Measurements from ENCODE around the gene FIGN. TPM values are rescaled to one million over a fixed set of nuclear protein-coding genes. Genes with fewer than 3 reads are reported as not detected.

The FIGN gene
- total and polyA plus RNA-seq, 8 donors, result 4.9 to 8.2 (median 6.4) TPM

DNA sequence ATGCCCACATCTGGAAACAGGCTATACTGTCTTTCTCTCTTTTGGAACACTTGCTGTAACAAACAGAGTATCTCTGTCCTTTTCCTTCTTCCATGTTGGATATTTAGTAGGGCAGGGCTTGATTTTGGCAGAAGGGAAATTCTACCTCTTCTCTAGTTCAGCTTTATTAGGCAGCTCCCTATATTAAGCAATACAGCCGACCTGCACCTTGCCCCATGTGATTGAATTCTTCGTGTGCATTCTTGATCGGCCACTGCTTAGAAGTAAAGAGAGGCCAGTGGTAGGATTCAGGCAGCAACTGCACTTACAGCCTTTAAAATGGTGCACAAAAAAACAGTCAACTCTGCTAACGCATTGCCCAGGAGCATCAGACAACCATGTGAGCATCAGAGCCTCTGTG lies 31.3 kb upstream of the FIGN start:
- ATAC-seq, result no peak

DNA sequence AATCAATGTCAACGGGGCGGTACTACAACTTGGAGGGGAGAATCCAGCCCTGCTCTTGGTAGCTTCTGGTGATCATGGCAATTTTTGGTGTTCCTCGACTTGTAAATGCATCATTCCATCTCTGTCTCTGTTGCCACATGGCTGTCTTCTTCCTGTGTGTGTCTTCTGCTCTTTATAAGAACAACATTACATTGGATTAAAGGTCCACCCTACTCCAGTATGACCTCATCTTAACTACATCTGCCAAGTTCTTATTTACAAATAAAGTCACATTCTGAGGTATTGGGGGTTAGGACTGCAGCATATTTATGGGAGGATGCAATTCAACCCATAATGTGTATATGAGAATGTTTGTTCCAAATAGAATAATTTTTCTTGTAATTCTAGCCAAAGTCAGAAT lies 28.8 kb upstream of the FIGN start:
- DNase-seq (no peak), ATAC-seq (no peak)
- TF ChIP-seq, protein P1, sequence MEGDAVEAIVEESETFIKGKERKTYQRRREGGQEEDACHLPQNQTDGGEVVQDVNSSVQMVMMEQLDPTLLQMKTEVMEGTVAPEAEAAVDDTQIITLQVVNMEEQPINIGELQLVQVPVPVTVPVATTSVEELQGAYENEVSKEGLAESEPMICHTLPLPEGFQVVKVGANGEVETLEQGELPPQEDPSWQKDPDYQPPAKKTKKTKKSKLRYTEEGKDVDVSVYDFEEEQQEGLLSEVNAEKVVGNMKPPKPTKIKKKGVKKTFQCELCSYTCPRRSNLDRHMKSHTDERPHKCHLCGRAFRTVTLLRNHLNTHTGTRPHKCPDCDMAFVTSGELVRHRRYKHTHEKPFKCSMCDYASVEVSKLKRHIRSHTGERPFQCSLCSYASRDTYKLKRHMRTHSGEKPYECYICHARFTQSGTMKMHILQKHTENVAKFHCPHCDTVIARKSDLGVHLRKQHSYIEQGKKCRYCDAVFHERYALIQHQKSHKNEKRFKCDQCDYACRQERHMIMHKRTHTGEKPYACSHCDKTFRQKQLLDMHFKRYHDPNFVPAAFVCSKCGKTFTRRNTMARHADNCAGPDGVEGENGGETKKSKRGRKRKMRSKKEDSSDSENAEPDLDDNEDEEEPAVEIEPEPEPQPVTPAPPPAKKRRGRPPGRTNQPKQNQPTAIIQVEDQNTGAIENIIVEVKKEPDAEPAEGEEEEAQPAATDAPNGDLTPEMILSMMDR (IDR thresholded peaks at IDR 0.05), result no peak
- Histone ChIP-seq H3K27ac (no peak overlapping the region), H3K9me3 (no peaks in the 10 kb centered on the region), H3K27me3 (no peaks in the 10 kb centered on the region), H3K36me3 (no peaks in the 10 kb centered on the region), H3K4me3 (no peak overlapping the region), H3K4me1 (no peaks in the 10 kb centered on the region)
- intact Hi-C loops (cut with DNase I), result no loop called here

More for the DNA sequence above, 31.3 kb upstream of the FIGN start:
- H3K4me3 ChIP-seq, result no peak overlapping the region
- intact Hi-C loops (cut with DNase I), result no loop called here
- H3K27ac ChIP-seq, result no peak overlapping the region
- no peaks in the 10 kb centered on the region for H3K36me3 ChIP-seq
- H3K27me3 ChIP-seq, result no peaks in the 10 kb centered on the region
- DNase-seq, result no peak
- H3K4me1 ChIP-seq, result no peaks in the 10 kb centered on the region
- no peaks in the 10 kb centered on the region for H3K9me3 ChIP-seq
- TF ChIP-seq, protein P1 (IDR thresholded peaks at IDR 0.05), result no peak

DNA sequence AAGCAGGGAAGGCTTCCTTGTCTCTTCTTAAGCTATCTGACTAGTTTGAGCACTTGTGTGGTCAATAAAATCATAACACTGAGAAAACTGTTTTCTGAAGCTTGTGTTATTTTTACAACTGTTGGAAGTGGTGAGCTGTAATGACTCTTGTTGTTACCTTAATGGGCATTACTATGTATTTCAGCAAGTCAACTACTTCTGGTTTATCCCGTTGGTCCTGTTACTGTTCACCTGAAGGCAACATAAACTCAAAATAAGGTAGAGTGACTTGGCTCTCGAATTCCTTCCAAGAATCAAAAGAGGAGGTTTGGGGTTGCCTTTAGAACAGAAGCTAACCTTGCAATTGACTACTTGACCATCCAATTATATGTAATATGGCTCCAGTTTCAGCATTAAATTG lies 23.2 kb upstream of the FIGN start:
- Histone ChIP-seq H3K4me1 (no peaks in the 10 kb centered on the region), H3K9me3 (no peaks in the 10 kb centered on the region), H3K27me3 (no peaks in the 10 kb centered on the region), H3K36me3 (no peaks in the 10 kb centered on the region), H3K4me3 (no peak overlapping the region), H3K27ac (no peak overlapping the region)
- TF ChIP-seq, protein P1 (IDR thresholded peaks at IDR 0.05), result no peak
- intact Hi-C loops (cut with DNase I), result no loop called here
- DNase-seq (no peak), ATAC-seq (no peak)

DNA sequence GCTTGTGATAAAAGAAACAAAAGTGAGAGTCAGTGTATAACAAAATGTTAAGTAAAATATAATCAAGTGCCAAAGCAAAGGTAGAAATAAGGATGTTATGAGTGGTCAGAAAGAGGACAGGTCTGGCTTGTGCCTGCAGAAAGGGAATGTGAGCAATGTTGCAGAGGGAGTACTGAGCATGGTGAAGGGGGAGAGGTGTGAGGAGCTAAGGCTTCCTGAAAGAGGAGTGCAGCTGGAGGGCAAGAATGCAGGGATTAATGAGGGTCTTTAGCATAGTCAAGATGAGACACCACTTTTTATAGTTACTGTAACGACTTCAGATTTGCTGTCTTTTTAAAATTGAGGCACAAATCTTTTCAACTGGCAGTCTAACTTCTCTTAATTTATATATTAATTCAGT lies 22.0 kb upstream of the FIGN start:
- DNase-seq, result no peak
- Histone ChIP-seq H3K27ac (no peak overlapping the region), H3K36me3 (no peaks in the 10 kb centered on the region), H3K9me3 (no peaks in the 10 kb centered on the region), H3K4me1 (no peaks in the 10 kb centered on the region), H3K27me3 (no peaks in the 10 kb centered on the region), H3K4me3 (no peak overlapping the region)
- intact Hi-C loops (cut with DNase I), result no loop called here
- TF ChIP-seq, protein P1 (IDR thresholded peaks at IDR 0.05), result no peak
- ATAC-seq, result no peak

DNA sequence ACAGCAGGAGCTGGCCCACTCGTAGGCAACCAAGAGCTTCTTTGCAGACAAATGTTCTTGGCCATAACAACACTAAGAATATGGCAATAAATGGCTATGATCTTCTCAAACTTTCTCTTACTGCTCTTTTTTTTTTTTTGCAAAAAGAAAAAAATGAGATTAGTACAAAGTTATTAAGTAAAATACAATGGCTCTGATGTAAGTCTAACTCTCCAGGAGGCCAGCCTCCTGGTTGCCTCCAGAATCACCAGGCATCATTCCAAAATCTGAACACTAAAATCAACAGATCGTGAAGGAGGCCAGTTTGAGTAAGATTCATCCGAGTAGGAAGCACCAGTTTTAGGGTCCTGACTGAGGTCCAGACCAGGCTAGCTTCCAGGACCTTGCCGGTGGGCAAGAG lies 20.8 kb upstream of the FIGN start:
- no peaks in the 10 kb centered on the region for H3K36me3 ChIP-seq
- no peak overlapping the region for H3K27ac ChIP-seq
- H3K4me3 ChIP-seq, result no peak overlapping the region
- TF ChIP-seq, protein P1 (IDR thresholded peaks at IDR 0.05), result no peak
- H3K27me3 ChIP-seq, result no peaks in the 10 kb centered on the region
- intact Hi-C loops (cut with DNase I), result no loop called here
- no peak for ATAC-seq
- H3K4me1 ChIP-seq, result no peaks in the 10 kb centered on the region
- DNase-seq, result no peak
- no peaks in the 10 kb centered on the region for H3K9me3 ChIP-seq
